ENCODE results near the gene HS1BP3. TPM values are rescaled to one million over a fixed set of nuclear protein-coding genes. Genes with fewer than 3 reads are reported as not detected.

Gene HS1BP3
- total and polyA plus RNA-seq, 8 donors, result 9.5 to 16.8 (median 10.8) TPM

DNA sequence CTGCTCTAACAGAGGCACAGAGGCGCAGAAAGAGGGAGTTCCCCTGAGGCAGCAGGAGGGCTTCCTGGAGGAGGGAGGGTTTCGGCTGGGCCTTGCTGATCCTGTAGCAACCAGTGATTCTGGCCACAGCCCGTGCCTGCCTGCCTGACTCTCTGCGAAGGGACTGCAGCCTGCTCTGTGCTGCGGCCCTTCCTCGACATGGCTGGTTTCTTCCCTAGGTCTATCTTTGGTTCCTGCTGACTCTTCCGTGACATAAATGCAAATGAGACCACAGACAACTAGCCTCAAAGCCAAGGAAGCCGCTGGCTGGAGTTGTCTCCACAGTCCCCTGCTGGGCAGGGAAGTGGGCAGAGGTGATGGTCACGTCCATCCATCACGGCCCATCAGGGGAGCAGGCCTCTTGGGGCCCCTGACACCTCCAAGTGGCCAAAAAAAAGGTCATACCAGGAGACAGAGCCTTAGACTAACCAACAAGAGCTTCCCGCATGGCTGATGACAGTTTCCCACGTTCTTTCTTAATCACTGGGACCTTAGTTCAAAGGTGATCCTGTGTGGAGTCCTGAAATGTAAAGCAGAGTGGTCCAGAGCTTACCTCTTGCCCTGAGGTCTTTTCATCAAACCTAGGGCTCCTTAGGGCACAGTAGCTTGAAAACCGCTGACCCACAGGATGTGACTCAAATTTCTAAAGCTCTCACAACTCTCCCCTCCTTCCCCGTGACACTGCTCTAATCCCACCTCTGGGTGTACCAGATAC is 55.3 kb downstream of the HS1BP3 start:
- intact Hi-C loops (cut with DNase I), result no loop called here
- Histone ChIP-seq H3K36me3 (no peaks in the 10 kb centered on the region), H3K4me3 (no peak overlapping the region), H3K27ac (no peak overlapping the region), H3K27me3 (no peaks in the 10 kb centered on the region), H3K4me1 (peaks cover 0 to 5% (median 0%) of the 10 kb centered on the region in 3 donors), H3K9me3 (no peaks in the 10 kb centered on the region)
- peak in 2 of 4 donors; percentile 41 to 65 for ATAC-seq
- FAIRE-seq, result no peak
- WGBS, 2 donors, result 82 to 86% methylated on average over 13 to 14 of the region's 14 CpGs
- TF ChIP-seq, protein P1, sequence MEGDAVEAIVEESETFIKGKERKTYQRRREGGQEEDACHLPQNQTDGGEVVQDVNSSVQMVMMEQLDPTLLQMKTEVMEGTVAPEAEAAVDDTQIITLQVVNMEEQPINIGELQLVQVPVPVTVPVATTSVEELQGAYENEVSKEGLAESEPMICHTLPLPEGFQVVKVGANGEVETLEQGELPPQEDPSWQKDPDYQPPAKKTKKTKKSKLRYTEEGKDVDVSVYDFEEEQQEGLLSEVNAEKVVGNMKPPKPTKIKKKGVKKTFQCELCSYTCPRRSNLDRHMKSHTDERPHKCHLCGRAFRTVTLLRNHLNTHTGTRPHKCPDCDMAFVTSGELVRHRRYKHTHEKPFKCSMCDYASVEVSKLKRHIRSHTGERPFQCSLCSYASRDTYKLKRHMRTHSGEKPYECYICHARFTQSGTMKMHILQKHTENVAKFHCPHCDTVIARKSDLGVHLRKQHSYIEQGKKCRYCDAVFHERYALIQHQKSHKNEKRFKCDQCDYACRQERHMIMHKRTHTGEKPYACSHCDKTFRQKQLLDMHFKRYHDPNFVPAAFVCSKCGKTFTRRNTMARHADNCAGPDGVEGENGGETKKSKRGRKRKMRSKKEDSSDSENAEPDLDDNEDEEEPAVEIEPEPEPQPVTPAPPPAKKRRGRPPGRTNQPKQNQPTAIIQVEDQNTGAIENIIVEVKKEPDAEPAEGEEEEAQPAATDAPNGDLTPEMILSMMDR (IDR thresholded peaks at IDR 0.05), result no peak
- peak in 1 of 6 donors; percentile 43 for DNase-seq

DNA sequence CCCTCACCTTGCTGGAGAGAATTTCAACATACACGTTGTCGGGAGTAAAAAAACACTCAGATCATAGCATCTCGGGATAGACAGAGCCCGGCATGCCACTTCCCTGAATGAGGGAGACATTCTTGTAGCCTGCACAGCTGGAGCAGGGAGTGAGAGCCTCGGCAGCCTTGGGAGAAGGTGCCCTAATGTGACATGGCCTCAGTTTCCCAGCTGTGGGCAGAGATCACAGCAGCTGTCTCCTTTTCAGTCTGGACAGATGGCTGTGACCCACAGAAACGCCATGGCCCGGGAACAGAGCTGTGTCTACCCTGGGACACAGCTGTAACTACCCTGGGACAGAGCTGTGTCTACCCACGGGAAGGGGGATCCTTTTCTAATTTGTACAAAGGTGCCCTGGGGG is 55.9 kb downstream of the HS1BP3 start:
- Histone ChIP-seq H3K27ac (no peak overlapping the region), H3K36me3 (no peaks in the 10 kb centered on the region), H3K9me3 (no peaks in the 10 kb centered on the region), H3K27me3 (no peaks in the 10 kb centered on the region), H3K4me1 (peaks cover 0 to 5% (median 0%) of the 10 kb centered on the region in 3 donors), H3K4me3 (no peak overlapping the region)
- intact Hi-C loops (cut with DNase I), result no loop called here
- TF ChIP-seq, protein P1 (IDR thresholded peaks at IDR 0.05), result no peak
- WGBS, 2 donors, result 84 to 90% methylated on average over 8 of the region's 8 CpGs
- FAIRE-seq, result no peak
- no peak for ATAC-seq
- peak in 1 of 6 donors; percentile 13 for DNase-seq

DNA sequence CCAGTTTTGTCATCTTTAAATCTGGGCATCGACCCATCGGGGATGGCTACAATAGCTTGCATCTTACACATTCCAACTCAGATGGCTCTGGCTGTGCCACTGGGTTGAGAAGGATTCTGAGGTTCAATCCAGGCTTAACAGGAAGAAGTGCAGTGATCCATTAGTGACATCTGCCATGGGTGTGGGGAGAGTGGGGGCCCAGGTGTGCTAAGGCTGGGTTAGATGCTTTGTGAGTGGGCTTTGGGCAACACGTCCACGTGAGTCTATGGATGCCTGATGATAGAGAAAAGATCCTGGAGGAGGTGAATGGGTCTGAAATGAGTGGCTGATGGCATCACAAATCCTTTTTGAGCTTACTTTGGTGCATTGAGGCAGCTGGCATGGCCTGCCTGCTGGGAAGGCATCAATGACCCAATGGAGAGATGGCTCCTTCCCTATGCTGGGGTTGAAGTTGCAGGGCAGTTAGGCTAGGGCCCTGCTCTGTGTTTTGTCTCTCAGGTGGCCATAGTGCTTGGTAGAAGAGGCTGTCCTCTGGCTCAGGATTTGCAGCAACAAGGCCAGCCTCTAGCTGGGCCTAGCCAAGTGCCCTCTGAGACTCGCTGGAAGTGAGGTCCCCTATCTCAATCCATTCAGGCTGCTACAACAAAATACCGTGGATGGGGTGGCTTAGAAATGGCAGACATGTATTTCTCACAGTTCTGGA is 56.7 kb downstream of the HS1BP3 start:
- intact Hi-C loops (cut with DNase I), result no loop called here
- FAIRE-seq (no peak), DNase-seq (peak in 1 of 6 donors; percentile 31), ATAC-seq (no peak)
- H3K36me3 ChIP-seq, result no peaks in the 10 kb centered on the region
- no peak overlapping the region for H3K27ac ChIP-seq
- H3K4me3 ChIP-seq, result no peak overlapping the region
- H3K27me3 ChIP-seq, result no peaks in the 10 kb centered on the region
- 92 to 94% methylated on average over 6 of the region's 6 CpGs for WGBS, 2 donors
- H3K9me3 ChIP-seq, result no peaks in the 10 kb centered on the region
- peaks cover 0 to 5% (median 0%) of the 10 kb centered on the region in 3 donors for H3K4me1 ChIP-seq
- TF ChIP-seq, protein P1 (IDR thresholded peaks at IDR 0.05), result no peak

GRCh38 chr2:20593072-20594034 is 57.5 kb downstream of the HS1BP3 start:
- Histone ChIP-seq H3K4me3 (no peak overlapping the region), H3K27me3 (no peaks in the 10 kb centered on the region), H3K9me3 (no peaks in the 10 kb centered on the region), H3K36me3 (no peaks in the 10 kb centered on the region), H3K4me1 (peaks cover 0 to 5% (median 0%) of the 10 kb centered on the region in 3 donors), H3K27ac (no peak overlapping the region)
- DNase-seq, result peak in 4 of 6 donors; percentile 26 to 53 (median 48)
- intact Hi-C loops (cut with DNase I), result no loop called here
- TF ChIP-seq, protein P1 (IDR thresholded peaks at IDR 0.05), result no peak
- ATAC-seq, result peak in 3 of 4 donors; percentile 61 to 70 (median 68)
- no peak for FAIRE-seq
- WGBS, 2 donors, result 80 to 88% methylated on average over 17 to 18 of the region's 18 CpGs

All from pancreas (tissue), 10 donors.